ENCODE measurements around the gene METRNL. TPM values are rescaled to one million over a fixed set of nuclear protein-coding genes. Genes with fewer than 3 reads are reported as not detected.

METRNL gene
- total RNA-seq, 1 donor from 2014 or later, result 47.1 TPM

DNA sequence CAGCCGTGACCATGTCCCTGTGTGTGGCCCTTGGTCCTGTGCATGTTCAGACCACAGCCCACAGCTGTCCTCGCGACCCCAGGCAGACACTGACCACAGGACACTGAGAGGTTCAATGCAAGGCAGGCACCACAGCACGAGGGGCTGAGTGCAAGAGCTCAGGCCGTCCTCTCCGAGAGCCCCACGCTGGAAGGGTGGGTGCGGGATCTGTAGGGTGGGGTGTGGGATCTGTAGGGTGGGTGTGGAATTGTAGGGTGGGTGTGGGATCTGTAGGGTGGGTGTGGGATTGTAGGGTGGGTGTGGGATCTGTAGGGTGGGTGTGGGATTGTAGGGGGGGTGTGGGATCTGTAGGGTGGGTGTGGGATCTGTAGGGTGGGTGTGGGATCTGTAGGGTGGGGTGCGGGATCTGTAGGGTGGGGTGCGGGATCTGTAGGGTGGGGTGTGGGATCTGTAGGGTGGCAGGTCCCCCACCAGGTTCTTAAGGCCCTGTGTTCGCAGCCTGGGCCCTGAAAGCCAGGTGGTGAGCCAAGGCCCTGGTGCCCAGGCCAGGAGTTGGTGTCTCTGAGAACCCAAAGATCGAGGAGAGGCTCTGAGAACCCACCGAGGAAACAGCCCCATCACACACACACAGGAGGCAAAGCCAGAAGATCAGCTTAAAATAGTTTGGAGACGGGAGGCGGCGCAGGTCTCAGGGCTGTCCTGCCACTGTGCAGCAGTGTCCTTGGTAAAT, 48.2 kb downstream of the METRNL start:
- TF ChIP-seq, protein P1, sequence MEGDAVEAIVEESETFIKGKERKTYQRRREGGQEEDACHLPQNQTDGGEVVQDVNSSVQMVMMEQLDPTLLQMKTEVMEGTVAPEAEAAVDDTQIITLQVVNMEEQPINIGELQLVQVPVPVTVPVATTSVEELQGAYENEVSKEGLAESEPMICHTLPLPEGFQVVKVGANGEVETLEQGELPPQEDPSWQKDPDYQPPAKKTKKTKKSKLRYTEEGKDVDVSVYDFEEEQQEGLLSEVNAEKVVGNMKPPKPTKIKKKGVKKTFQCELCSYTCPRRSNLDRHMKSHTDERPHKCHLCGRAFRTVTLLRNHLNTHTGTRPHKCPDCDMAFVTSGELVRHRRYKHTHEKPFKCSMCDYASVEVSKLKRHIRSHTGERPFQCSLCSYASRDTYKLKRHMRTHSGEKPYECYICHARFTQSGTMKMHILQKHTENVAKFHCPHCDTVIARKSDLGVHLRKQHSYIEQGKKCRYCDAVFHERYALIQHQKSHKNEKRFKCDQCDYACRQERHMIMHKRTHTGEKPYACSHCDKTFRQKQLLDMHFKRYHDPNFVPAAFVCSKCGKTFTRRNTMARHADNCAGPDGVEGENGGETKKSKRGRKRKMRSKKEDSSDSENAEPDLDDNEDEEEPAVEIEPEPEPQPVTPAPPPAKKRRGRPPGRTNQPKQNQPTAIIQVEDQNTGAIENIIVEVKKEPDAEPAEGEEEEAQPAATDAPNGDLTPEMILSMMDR (IDR thresholded peaks at IDR 0.05; ENCODE audit: partially characterized antibody, unreplicated experiment), result no peak
- no peak overlapping the region for H3K27ac Mint-ChIP-seq (ENCODE audit: unreplicated experiment)
- H3K27me3 Mint-ChIP-seq (ENCODE audit: unreplicated experiment), result peaks cover 4% of the 10 kb centered on the region
- DNase-seq, result peak; percentile 19
- peaks cover 6% of the 10 kb centered on the region for H3K36me3 Mint-ChIP-seq (ENCODE audit: unreplicated experiment)
- peaks cover 4% of the 10 kb centered on the region for H3K9me3 Mint-ChIP-seq (ENCODE audit: unreplicated experiment)
- no peaks in the 10 kb centered on the region for H3K4me1 Mint-ChIP-seq (ENCODE audit: low read depth, unreplicated experiment)
- no peak overlapping the region for H3K4me3 Mint-ChIP-seq (ENCODE audit: unreplicated experiment)

DNA sequence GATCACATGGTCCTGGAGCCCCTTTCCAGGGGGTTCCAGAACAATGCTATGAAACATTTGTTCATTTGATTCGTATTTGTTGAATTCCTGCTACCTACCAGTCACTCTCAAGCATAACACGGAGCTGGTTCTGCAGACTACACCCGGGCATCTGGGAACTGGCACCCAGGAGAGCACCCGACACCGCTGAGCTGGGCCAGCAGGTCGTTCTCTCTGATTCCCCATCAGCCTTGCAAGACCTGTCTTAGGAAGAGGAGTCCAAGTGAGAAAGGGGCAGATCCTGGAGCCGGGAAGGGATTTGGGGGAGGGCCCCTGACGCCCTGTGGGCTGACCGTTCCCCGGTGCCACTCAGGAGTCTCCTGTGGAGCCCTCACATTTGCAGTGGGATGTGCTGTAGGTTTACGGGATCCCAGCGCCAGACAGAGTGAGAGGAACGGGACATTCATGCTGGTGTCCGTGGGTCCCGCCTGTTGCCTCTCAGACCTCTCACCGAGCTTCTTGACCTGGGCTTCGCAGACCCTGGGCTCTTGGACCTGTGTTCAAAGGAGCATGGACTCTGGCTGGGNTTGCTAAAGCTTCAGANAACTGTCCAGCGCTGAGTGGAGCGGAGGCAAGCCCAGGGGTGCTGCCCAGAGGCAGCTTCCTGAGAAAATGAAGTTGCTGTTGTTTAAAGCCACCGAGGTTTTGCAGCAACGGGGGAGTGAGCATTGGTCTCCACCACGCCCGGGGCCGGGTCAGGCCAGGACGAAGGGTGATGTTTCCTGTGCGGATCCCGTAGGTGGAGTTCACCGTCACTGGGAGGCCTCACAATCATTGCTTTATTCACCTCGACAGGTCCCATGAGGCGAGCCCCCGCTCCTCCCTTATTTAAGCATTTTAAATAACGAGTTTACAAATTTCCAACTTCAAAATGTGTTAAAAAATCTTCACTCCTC, 49.2 kb downstream of the METRNL start:
- TF ChIP-seq, protein P1 (IDR thresholded peaks at IDR 0.05; ENCODE audit: partially characterized antibody, unreplicated experiment), result no peak
- H3K36me3 Mint-ChIP-seq (ENCODE audit: unreplicated experiment), result peaks cover 4% of the 10 kb centered on the region
- peaks cover 4% of the 10 kb centered on the region for H3K9me3 Mint-ChIP-seq (ENCODE audit: unreplicated experiment)
- H3K27me3 Mint-ChIP-seq (ENCODE audit: unreplicated experiment), result peaks cover 4% of the 10 kb centered on the region
- DNase-seq, result peak; percentile 7
- no peaks in the 10 kb centered on the region for H3K4me1 Mint-ChIP-seq (ENCODE audit: low read depth, unreplicated experiment)
- H3K27ac Mint-ChIP-seq (ENCODE audit: unreplicated experiment), result no peak overlapping the region
- no peak overlapping the region for H3K4me3 Mint-ChIP-seq (ENCODE audit: unreplicated experiment)

DNA sequence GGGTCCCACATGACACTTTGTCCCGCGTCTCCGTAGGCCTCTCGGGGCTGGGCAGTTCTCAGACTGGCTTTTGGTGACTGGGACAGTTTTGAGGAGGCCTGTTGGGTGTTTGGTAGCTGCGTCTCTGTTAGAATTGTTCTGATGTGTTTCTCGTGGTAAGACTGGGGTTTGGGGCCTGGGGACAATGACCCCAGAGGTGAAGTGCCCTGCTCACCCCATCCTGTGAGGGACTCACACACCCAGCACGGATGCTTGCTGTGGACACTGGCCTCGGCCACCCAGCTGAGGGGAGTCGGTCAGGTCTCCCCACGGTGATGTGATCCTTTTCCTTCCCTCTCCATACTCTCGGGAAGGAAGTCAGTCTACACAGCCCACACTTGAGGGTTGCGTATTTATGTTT, 50.3 kb downstream of the METRNL start:
- H3K4me1 Mint-ChIP-seq (ENCODE audit: low read depth, unreplicated experiment), result no peaks in the 10 kb centered on the region
- H3K27ac Mint-ChIP-seq (ENCODE audit: unreplicated experiment), result no peak overlapping the region

DNA sequence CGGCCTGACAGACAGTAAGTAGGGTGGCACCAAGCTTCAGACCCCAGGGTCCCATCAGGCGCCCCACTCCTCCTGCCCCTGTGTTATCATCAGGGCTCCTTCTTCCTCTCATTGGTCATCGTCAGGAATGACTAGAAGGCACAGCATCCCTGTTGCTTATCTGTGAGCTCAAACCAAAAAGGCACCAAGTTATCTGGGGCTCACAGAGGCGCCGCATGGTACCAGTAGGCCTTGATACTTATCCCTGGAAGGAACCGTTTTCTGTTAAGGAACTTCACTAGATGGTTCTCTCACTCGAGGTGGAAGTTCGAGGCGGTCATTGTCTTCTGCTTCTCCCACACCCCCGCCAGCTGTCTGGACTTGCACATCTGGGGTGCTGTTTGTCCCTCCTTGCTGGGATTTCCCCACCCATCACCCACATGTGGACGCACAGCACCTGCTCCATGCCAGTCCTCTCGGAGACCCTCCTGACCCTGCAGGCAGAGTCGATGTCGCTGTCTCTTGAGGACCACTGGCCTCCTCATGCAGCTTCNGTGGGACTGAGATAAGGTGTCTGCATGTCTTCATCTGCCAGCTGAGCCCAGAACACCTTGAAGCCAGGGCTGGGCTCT, 52.1 kb downstream of the METRNL start:
- H3K9me3 Mint-ChIP-seq (ENCODE audit: unreplicated experiment), result peaks cover 2% of the 10 kb centered on the region
- H3K4me3 Mint-ChIP-seq (ENCODE audit: unreplicated experiment), result no peak overlapping the region
- no peaks in the 10 kb centered on the region for H3K4me1 Mint-ChIP-seq (ENCODE audit: low read depth, unreplicated experiment)
- no peak for DNase-seq
- TF ChIP-seq, protein P1 (IDR thresholded peaks at IDR 0.05; ENCODE audit: partially characterized antibody, unreplicated experiment), result no peak
- no peaks in the 10 kb centered on the region for H3K36me3 Mint-ChIP-seq (ENCODE audit: unreplicated experiment)
- H3K27ac Mint-ChIP-seq (ENCODE audit: unreplicated experiment), result no peak overlapping the region
- peaks cover 4% of the 10 kb centered on the region for H3K27me3 Mint-ChIP-seq (ENCODE audit: unreplicated experiment)

More for the DNA sequence above, 50.3 kb downstream of the METRNL start:
- DNase-seq, result no peak
- Mint-ChIP-seq H3K36me3 (ENCODE audit: unreplicated experiment) (no peaks in the 10 kb centered on the region), H3K4me3 (ENCODE audit: unreplicated experiment) (no peak overlapping the region), H3K27me3 (ENCODE audit: unreplicated experiment) (peaks cover 4% of the 10 kb centered on the region), H3K9me3 (ENCODE audit: unreplicated experiment) (peaks cover 4% of the 10 kb centered on the region)
- TF ChIP-seq, protein P1 (IDR thresholded peaks at IDR 0.05; ENCODE audit: partially characterized antibody, unreplicated experiment), result no peak

All from glutamatergic neuron (in vitro differentiated cells).